KMS-11 (cell line): Measurements from ENCODE around the gene SCFD1.

Experiments used
- H2AFZ ChIP-seq: fragments of 200-600 bp; sonication (generic); 2 replicates; pipeline ENCODE4 v1.6.1; 2016; ENCODE audit warnings: antibody characterized with exemption, mixed run types, low read depth
- H3K27ac ChIP-seq: fragments of 200-600 bp; sonication (generic); 2 replicates; pipeline ENCODE4 v1.6.1; 2016; ENCODE audit warnings: mild to moderate bottlenecking, mixed run types
- H3K27me3 ChIP-seq: fragments of 200-600 bp; sonication (generic); 2 replicates; pipeline ENCODE4 v1.6.1; 2017; ENCODE audit warnings: mild to moderate bottlenecking, low read depth, mixed run types, moderate library complexity; ENCODE audit not compliant: insufficient read depth
- H3K36me3 ChIP-seq: fragments of 200-600 bp; sonication (generic); 2 replicates; pipeline ENCODE4 v1.6.1; 2017; ENCODE audit warnings: mild to moderate bottlenecking, mixed run types; ENCODE audit not compliant: insufficient read depth
- H3K4me1 ChIP-seq: fragments of 200-600 bp; sonication (generic); 2 replicates; pipeline ENCODE4 v1.6.1; 2016; ENCODE audit warnings: mild to moderate bottlenecking, low read depth, mixed run types; ENCODE audit not compliant: poor library complexity, severe bottlenecking
- H3K4me2 ChIP-seq: fragments of 200-600 bp; sonication (generic); 2 replicates; pipeline ENCODE4 v1.7.0; 2016; ENCODE audit warnings: mild to moderate bottlenecking, mixed run types
- H3K4me3 ChIP-seq: fragments of 200-600 bp; sonication (generic); IDR thresholded peaks from 2 replicates; pipeline ENCODE4 v1.6.1; 2017; ENCODE audit warnings: low read depth, low read length, mixed read lengths; ENCODE audit not compliant: insufficient read depth
- H3K79me2 ChIP-seq: fragments of 200-600 bp; sonication (generic); 2 replicates; pipeline ENCODE4 v1.6.1; 2016; ENCODE audit warnings: low read depth, mixed run types; ENCODE audit not compliant: insufficient read depth
- H3K9ac ChIP-seq: fragments of 200-600 bp; sonication (generic); 2 replicates; pipeline ENCODE4 v1.6.1; 2016; ENCODE audit warnings: mild to moderate bottlenecking, mixed run types
- H4K20me1 ChIP-seq: fragments of 200-600 bp; sonication (generic); 2 replicates; pipeline ENCODE4 v1.6.1; 2016; ENCODE audit warnings: mild to moderate bottlenecking, mixed run types; ENCODE audit not compliant: insufficient read depth
- CTCF ChIP-seq: fragments of 200-600 bp; sonication (generic); conservative IDR thresholded peaks from 2 replicates; pipeline ENCODE4 v1.6.1; 2017; ENCODE audit warnings: low read depth, mild to moderate bottlenecking, antibody characterized with exemption, low read length, moderate library complexity, mixed read lengths

The SCFD1 gene

GRCh38 chr14:30768791-30769190 lies 146.7 kb downstream of the SCFD1 start:
- no peak overlapping the region for H2AFZ ChIP-seq
- no peaks in the 10 kb centered on the region for H3K79me2 ChIP-seq
- H3K4me3 ChIP-seq, result no peak overlapping the region
- H4K20me1 ChIP-seq, result no peaks in the 10 kb centered on the region
- H3K27me3 ChIP-seq, result no peaks in the 10 kb centered on the region
- H3K4me1 ChIP-seq, result no peaks in the 10 kb centered on the region
- no peak overlapping the region for H3K9ac ChIP-seq
- no peak overlapping the region for H3K27ac ChIP-seq
- H3K36me3 ChIP-seq, result no peaks in the 10 kb centered on the region
- TF ChIP-seq CTCF, result no peak
- no peak overlapping the region for H3K4me2 ChIP-seq

GRCh38 chr14:30770376-30770775 lies 148.3 kb downstream of the SCFD1 start:
- Histone ChIP-seq H3K27me3 (no peaks in the 10 kb centered on the region), H3K36me3 (no peaks in the 10 kb centered on the region), H3K9ac (no peak overlapping the region), H3K27ac (no peak overlapping the region), H4K20me1 (no peaks in the 10 kb centered on the region), H3K4me1 (no peaks in the 10 kb centered on the region), H3K4me2 (no peak overlapping the region), H2AFZ (no peak overlapping the region), H3K79me2 (no peaks in the 10 kb centered on the region), H3K4me3 (no peak overlapping the region)
- no peak for TF ChIP-seq CTCF

GRCh38 chr14:30771595-30771994 lies 149.5 kb downstream of the SCFD1 start:
- H4K20me1 ChIP-seq, result no peaks in the 10 kb centered on the region
- H3K4me2 ChIP-seq, result no peak overlapping the region
- TF ChIP-seq CTCF, result no peak
- no peaks in the 10 kb centered on the region for H3K27me3 ChIP-seq
- H3K4me3 ChIP-seq, result no peak overlapping the region
- H3K36me3 ChIP-seq, result no peaks in the 10 kb centered on the region
- H3K27ac ChIP-seq, result no peak overlapping the region
- H3K79me2 ChIP-seq, result no peaks in the 10 kb centered on the region
- H3K9ac ChIP-seq, result no peak overlapping the region
- no peak overlapping the region for H2AFZ ChIP-seq
- no peaks in the 10 kb centered on the region for H3K4me1 ChIP-seq

GRCh38 chr14:30779210-30779609 lies 157.1 kb downstream of the SCFD1 start:
- no peaks in the 10 kb centered on the region for H3K79me2 ChIP-seq
- no peak for TF ChIP-seq CTCF
- H3K27ac ChIP-seq, result no peak overlapping the region
- H3K27me3 ChIP-seq, result no peaks in the 10 kb centered on the region
- H3K4me2 ChIP-seq, result no peak overlapping the region
- H4K20me1 ChIP-seq, result no peaks in the 10 kb centered on the region
- H3K4me1 ChIP-seq, result peaks cover 5% of the 10 kb centered on the region
- H3K4me3 ChIP-seq, result no peak overlapping the region
- no peak overlapping the region for H2AFZ ChIP-seq
- no peak overlapping the region for H3K9ac ChIP-seq
- H3K36me3 ChIP-seq, result no peaks in the 10 kb centered on the region
